RWPE2 (cell line): Measurements from ENCODE around the gene ZBTB32.

Experiments used
- ATAC-seq: fragments of 200-7000 bp; cut with Tn5 transposase; 3 replicates; pipeline ENCODE4 v1.9.1; 2021; ENCODE audit warnings: low read depth
- DNase-seq: peaks from one replicate; pipeline ENCODE4 v3.0.0-alpha.2; 2020; ENCODE audit warnings: low spot score
- H3K27ac ChIP-seq: fragments of 450-650 bp; 2 replicates; pipeline ENCODE4 v1.5.1; 2017; ENCODE audit warnings: mild to moderate bottlenecking; ENCODE audit not compliant: poor library complexity, severe bottlenecking
- H3K27me3 ChIP-seq: fragments of 250-450 bp; sonication (Bioruptor Pico); 2 replicates; pipeline ENCODE4 v1.5.1; 2021; ENCODE audit warnings: mild to moderate bottlenecking, moderate library complexity; ENCODE audit not compliant: insufficient read depth, poor library complexity, severe bottlenecking
- H3K36me3 ChIP-seq: fragments of 250-450 bp; sonication (Bioruptor Pico); 2 replicates; pipeline ENCODE4 v1.5.1; 2020; ENCODE audit warnings: low read depth, mild to moderate bottlenecking, moderate library complexity
- H3K4me1 ChIP-seq: fragments of 250-450 bp; sonication (Bioruptor Pico); 2 replicates; pipeline ENCODE4 v1.5.1; 2021; ENCODE audit warnings: mild to moderate bottlenecking, moderate library complexity; ENCODE audit not compliant: insufficient read depth, poor library complexity, severe bottlenecking
- H3K4me3 ChIP-seq: fragments of 250-450 bp; sonication (Bioruptor Pico); 2 replicates; pipeline ENCODE4 v1.5.1; 2021; ENCODE audit warnings: mild to moderate bottlenecking, moderate library complexity; ENCODE audit not compliant: severe bottlenecking
- H3K9me3 ChIP-seq: fragments of 250-450 bp; sonication (Bioruptor Pico); 2 replicates; pipeline ENCODE4 v1.5.1; 2021; ENCODE audit warnings: mild to moderate bottlenecking, moderate library complexity; ENCODE audit not compliant: severe bottlenecking
- TF ChIP-seq, protein P1 (sequence below): fragments of 450-650 bp; IDR thresholded peaks from one replicate; pipeline ENCODE4 v1.5.1; 2017; ENCODE audit warnings: mild to moderate bottlenecking, moderate library complexity; ENCODE audit not compliant: poor library complexity, severe bottlenecking

The ZBTB32 gene

DNA sequence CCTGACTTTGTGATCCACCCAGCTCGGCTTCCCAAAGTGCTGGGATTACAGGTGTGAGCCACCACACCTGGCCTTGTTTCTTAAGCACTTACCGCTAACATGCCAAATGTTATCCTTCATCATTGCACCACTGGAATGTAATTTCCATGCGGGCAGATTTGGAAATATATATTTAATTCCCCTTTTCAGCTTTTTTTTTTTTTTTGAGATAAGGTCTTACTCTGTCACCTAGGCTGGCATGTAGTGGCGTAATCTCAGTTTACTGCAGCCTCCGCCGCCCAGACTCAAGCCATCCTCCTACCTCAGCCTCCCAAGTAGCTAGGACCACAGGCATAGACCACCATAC is 42.4 kb upstream of the ZBTB32 start:
- H3K9me3 ChIP-seq = no peaks in the 10 kb centered on the region
- no peaks in the 10 kb centered on the region for H3K27me3 ChIP-seq
- no peaks in the 10 kb centered on the region for H3K4me1 ChIP-seq
- DNase-seq = no peak
- H3K36me3 ChIP-seq = peaks cover 41% of the 10 kb centered on the region
- no peak overlapping the region for H3K4me3 ChIP-seq
- H3K27ac ChIP-seq = no peak overlapping the region
- TF ChIP-seq, protein P1, sequence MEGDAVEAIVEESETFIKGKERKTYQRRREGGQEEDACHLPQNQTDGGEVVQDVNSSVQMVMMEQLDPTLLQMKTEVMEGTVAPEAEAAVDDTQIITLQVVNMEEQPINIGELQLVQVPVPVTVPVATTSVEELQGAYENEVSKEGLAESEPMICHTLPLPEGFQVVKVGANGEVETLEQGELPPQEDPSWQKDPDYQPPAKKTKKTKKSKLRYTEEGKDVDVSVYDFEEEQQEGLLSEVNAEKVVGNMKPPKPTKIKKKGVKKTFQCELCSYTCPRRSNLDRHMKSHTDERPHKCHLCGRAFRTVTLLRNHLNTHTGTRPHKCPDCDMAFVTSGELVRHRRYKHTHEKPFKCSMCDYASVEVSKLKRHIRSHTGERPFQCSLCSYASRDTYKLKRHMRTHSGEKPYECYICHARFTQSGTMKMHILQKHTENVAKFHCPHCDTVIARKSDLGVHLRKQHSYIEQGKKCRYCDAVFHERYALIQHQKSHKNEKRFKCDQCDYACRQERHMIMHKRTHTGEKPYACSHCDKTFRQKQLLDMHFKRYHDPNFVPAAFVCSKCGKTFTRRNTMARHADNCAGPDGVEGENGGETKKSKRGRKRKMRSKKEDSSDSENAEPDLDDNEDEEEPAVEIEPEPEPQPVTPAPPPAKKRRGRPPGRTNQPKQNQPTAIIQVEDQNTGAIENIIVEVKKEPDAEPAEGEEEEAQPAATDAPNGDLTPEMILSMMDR = no peak
- ATAC-seq = no peak

GRCh38 chr19:35663981-35664380 is 40.4 kb upstream of the ZBTB32 start:
- H3K9me3 ChIP-seq = no peaks in the 10 kb centered on the region
- no peak overlapping the region for H3K4me3 ChIP-seq
- H3K36me3 ChIP-seq = peaks cover 24% of the 10 kb centered on the region
- no peaks in the 10 kb centered on the region for H3K4me1 ChIP-seq
- TF ChIP-seq, protein P1 = no peak
- H3K27ac ChIP-seq = no peak overlapping the region
- DNase-seq (no peak), ATAC-seq (no peak)
- H3K27me3 ChIP-seq = no peaks in the 10 kb centered on the region

GRCh38 chr19:35665157-35665556 is 39.2 kb upstream of the ZBTB32 start:
- Histone ChIP-seq H3K27me3 (peaks cover 4% of the 10 kb centered on the region), H3K27ac (no peak overlapping the region), H3K9me3 (no peaks in the 10 kb centered on the region), H3K4me3 (no peak overlapping the region), H3K4me1 (no peaks in the 10 kb centered on the region), H3K36me3 (peaks cover 14% of the 10 kb centered on the region)
- DNase-seq (no peak), ATAC-seq (no peak)
- TF ChIP-seq, protein P1 = no peak

GRCh38 chr19:35665604-35666003 is 38.8 kb upstream of the ZBTB32 start:
- H3K36me3 ChIP-seq = peaks cover 12% of the 10 kb centered on the region
- no peaks in the 10 kb centered on the region for H3K4me1 ChIP-seq
- DNase-seq = no peak
- ATAC-seq = no peak
- no peaks in the 10 kb centered on the region for H3K9me3 ChIP-seq
- H3K4me3 ChIP-seq = no peak overlapping the region
- H3K27ac ChIP-seq = no peak overlapping the region
- TF ChIP-seq, protein P1 = no peak
- H3K27me3 ChIP-seq = peaks cover 4% of the 10 kb centered on the region

DNA sequence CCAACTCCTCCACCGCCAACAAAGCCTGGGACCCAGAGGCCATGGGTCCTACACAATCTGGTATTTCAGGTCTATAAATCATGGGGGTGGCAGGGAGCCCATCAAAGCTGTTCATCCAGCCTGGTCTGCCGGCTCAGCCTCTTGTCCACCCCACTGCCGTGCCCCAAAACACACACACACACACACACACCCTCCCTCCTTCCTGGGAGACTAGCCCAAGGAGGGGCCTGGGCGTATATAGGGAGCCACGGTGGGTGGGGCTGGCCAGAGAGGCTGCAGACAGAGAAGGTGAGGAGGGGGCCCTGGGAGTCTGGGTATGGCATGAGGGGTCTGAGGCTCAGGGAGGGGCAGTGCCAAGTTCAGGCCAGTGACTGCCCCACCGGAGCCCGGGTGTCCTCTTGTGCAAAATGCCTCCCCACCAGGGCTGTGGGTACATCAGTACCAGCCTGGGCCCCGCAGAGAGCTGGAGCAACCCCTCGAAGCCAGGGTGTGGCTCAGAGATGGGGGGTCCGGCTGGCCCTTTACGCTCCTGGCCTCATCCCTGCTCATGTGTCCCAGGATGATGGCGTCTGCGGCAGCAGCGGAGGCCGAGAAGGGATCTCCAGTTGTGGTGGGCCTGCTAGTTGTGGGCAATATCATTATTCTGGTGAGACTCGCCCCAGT is 38.0 kb upstream of the ZBTB32 start, which contains the start of gene UPK1A:
TSS of gene UPK1A (plus strand) at position 267 of the 663 bp plus-strand sequence. CDS start at position 563, 296 bp downstream.
- DNase-seq (no peak), ATAC-seq (peak; percentile 27; the same call in 1 of the 3 replicates)
- Histone ChIP-seq H3K4me3 (no peak within 1 kb of the TSS), H3K9me3 (no peaks in the 10 kb centered on the region), H3K27me3 (peaks cover 4% of the 10 kb centered on the region), H3K4me1 (no peaks in the 10 kb centered on the region), H3K27ac (no peak within 1 kb of the TSS), H3K36me3 (peaks cover 11% of the 10 kb centered on the region)
- TF ChIP-seq, protein P1 = no peak
